Left hindlimb (tissue), 1 donor: Measurements from ENCODE around the gene LTA4H.

Experiments
- DNase-seq: peaks from one replicate; pipeline ENCODE4 v3.0.0-alpha.2; 2018

Gene LTA4H

DNA sequence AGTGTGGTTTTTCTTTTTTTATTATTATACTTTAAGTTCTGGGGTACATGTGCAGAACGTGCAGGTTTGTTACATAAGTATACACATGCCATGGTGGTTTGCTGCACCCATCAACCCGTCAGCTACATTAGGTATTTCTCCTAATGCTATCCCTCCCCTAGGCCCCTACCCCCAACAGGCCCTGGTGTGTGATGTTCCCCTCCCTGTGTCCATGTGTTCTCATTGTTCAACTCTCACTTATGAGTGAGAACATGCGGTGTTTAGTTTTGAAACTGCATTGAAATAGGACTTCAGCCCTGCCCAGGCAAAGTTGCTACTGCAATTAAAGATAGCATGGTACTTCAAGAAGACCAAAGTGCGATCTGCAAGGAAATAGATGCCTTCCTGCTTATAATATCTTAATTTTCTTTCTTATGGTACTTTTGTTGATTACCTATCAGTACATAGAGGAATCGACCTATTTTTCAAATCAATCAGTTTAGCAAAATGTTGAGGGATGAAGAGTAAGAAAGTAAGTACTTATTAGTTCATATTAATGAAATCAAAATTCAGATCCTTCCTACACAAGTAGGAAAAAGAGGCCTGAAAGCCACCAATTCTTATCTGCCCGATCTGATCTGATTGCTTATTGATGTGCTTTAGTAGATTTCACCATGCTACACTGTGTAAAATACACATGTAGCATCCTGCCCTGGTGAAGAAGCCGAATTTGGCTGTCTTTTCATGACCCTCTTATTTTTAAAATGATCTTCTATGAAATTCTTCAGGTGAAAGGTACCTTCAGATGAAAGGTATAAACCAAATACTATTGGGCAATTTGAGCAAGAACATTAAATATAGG is 1.6 kb downstream of the LTA4H start:
- no peak for DNase-seq

DNA sequence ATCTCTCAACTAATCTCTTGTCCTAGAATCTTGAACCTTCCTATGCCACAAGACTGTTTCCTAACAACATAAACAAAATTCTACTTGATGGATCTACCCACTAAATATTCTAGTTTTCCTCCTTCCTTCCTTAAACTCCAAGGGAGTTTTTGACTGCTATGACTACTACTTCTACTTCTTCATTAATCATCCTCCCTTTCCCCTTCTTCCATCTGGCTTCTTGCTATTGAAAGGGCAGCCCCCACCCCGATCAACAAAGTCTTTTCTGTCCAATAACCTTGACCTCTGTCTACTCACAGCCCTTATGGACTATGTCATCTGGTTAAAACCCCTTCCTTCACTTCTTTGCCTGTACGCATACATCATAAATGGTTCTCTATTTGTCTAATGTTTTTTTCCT is 5.6 kb downstream of the LTA4H start:
- no peak for DNase-seq

DNA sequence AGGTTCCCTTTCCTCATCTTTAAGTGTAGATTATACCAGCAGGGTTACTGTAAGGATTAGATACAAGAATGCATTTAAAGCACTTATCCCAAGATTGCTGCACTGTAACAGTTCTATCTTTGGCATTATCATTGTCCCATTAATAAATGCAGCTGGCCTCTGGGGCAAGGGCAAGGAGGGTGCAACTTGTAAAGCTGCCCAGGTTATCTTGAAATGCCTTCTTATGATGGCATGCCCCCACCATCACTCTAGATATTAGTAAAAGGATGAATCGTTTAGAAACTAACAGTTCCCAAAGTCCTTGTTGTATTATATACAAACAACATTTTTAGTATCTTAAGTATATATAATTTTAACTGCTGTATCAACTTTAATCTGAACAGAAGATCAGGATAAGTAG is 6.8 kb downstream of the LTA4H start:
- DNase-seq: no peak

DNA sequence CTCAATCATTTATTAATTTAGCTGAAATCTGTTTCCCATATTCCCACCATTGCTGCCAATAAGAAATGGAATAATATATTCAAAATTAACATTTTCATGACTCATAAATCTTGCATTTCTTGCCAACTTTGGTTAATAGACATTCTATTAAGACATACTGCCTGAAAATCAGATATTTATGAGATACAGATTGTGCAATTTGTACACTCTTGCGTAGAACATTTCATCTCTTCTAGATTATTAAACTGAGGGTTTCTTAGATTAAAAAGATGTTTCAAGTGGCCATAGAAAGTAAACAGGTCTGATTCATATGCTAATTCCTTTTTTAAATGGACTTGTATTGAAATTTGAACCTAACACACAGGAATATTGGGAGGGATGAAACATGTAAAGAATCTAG is 9.1 kb downstream of the LTA4H start:
- DNase-seq: no peak

DNA sequence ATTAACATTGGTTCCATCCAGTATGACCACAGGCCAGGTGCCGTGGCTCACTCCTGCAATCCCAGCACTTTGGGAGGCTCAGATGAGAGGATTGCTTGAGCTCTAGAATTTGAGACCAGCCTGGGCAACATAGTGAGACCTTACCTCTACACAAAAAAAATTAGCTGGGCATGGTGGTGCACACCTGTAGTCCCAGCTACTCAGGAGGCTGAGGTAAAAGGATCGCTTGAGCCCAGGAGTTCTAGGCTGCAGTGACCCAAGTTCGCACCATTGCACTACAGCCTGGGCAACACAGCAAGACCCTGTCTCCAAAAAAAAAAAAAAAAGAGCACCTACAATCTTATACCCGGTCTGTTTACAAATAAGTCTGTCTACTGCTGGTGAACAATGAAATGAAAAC is 9.9 kb downstream of the LTA4H start:
- DNase-seq: no peak

DNA sequence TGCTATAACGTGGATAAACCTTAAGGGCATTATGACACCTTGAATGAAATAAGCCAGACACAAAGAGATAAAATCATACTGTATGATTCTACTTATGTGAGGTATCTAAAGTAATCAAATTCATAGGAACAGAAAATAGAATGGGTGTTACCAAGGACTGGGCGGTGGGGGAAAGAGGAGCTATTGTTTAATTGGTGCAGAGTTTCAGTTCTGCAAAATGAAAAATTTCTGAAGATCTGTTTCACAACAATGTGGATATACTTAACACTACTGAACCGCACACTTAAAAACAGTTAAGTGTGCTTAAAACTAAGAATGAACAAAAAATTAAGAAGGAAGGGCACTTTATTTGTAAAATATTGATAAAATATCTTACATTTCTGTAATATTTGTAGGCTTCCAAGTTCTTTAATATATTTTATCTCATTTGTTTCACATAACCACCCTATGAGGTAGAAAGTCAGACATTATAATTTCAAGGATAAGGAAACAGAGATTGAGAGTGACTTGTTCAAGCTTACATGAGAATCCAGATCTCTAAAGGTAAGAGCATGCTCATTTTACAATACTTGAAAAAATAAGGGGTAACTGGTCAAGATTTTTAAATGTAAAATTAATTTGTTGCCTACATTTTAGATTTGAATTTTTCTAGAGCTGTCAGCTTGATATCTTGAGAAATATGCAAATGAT is 14.9 kb downstream of the LTA4H start:
- DNase-seq: no peak

DNA sequence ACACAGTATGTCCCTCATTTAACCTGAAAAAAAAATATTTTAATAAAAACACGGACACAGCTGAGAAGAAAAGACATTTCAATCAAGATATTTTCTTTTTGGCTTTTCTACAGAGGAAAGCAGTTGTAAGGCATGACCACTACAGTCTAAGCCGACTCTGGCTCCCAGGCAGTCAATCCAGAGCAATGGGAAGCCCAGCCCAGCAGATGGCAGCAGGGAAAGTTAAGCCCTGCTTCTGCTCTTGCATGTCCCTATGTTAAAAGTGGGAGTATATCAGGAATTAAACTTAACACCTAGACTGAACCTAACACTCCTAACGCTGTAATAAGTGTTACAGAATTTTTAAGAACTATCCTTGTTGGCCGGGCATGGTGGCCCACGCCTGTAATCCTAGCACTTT is 19.7 kb downstream of the LTA4H start:
- DNase-seq: no peak

DNA sequence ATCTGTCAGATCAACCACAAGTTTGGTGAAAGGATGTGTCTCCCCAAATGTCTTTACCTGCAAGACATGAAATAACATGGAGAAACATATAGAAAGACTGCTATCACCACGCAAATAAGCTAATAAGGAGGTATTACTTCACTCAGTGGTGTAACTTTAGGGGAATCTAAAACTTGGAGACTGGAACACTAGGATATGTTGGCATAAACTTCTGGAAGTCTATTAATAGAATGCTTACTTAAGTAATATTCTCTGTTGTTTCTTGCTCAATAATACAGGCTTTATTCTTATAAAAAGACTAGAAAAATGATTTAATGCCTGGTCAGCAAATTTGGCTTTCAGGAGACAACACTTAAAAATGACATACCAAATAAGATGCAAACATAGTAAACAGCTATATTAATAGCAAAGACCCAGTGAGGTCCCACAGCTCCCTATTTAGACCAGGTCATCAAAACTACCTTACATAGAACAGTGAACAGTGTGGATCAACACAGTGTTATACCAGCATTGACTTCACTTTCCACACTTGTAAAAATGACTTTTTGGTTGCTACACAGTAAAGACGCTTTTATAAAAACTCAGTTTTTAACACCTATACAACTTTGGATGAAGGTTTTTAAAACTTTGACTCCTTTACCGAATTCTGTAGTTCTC is 20.3 kb downstream of the LTA4H start:
- DNase-seq: no peak

DNA sequence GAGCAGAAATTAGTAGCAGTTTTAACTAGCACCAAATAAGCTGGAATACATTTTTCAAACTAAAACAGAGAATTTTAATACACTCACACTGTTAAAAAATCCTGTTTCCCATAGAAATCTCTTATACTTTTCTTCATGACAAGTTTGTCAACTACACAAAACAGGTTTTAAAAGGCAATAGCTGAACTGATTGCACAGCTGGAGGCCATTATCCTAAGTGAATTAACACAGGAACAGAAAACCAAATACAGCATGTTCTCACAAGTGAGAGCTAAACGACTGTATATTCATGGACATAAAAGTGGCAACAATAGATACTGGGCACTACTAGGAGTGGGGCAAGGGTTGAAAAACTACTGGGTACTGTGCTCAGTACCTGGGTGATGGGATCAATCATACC is 27.7 kb downstream of the LTA4H start:
- no peak for DNase-seq

DNA sequence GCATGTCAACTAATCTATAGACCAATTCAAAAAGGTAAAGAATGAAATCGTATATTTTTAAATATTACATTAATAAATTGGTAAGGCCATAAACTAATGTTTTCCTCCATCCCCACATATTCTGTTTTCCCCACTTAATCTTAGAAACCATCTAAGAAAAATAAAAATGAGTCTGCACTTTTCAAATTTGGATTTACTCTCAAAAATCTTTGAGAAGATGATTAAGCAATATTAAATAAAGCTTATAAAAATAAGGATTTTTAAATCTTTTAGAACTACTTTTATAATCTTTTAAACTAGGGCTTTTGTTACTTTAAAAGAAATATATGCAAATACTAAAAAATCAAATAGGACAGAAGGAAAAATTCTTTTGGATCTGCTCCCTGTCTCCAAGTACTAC is 28.7 kb downstream of the LTA4H start:
- no peak for DNase-seq

DNA sequence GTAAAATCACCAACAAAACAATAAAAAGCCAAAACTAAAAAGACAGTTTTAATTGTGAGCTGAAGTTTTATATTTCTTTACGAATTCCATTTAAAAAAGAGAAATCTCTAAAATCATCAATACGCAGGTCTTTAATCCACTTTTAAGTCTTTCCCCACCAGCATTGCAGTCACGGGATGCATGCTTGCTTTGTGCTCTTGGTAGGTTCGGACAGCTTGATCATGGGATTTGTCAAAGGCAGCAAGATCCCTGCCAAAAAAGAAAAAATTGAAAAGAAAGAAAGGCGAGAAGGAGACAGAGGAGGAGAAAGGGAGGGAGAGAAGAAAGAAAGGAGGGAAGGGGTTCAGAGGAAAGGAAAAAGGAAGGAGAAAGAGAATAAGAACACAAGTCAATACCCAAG is 34.5 kb downstream of the LTA4H start:
- DNase-seq: no peak

DNA sequence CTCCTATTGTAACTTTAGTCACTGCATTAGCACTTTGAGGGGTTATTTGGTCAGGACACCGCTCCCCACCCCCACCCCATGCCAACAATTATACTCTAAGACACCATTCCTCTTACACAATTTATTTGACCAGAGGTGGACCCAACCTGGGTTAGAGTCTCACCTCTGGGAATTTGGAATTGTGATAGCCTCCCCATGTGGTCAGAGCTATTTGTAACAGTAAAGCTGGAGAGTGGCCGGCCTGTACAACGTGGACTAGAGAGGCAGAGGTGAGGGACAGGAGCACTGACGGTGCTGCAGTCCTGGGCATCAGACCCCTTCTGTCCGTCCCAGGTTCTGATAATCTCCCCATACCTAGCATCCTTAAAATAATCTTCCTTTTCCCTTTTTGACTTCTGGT is 35.9 kb downstream of the LTA4H start:
- no peak for DNase-seq

DNA sequence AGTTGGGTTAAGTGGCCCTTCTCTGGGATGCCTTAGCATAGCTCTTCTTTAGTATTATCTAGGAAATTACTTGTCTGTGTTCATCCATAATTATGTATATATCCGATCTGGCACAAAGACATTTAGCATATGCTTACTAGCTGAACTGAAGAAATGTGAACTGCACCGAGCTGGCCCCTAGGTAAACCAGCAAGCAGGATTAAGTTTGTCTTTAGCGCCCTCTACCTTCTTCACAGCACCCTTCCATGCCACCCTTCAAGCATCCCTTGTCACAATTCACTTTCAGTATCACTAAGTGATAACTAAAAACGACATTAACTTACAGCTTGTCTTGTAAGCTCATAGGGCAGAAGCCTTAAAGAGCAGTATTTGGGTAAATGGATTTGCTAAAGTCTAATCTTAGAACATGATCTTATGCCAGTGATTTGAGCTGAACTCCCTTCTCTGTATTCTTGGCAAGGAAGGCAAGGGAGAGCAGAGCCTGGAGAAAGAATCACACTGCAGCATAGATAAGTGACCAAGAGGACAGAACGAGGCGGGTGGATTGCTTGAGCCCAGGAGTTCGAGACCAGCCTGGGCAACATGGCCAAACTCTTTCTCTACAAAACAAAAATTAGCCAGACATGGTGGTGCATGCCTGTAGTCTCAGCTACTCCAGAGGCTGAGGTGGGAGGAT is 36.6 kb downstream of the LTA4H start:
- no peak for DNase-seq

DNA sequence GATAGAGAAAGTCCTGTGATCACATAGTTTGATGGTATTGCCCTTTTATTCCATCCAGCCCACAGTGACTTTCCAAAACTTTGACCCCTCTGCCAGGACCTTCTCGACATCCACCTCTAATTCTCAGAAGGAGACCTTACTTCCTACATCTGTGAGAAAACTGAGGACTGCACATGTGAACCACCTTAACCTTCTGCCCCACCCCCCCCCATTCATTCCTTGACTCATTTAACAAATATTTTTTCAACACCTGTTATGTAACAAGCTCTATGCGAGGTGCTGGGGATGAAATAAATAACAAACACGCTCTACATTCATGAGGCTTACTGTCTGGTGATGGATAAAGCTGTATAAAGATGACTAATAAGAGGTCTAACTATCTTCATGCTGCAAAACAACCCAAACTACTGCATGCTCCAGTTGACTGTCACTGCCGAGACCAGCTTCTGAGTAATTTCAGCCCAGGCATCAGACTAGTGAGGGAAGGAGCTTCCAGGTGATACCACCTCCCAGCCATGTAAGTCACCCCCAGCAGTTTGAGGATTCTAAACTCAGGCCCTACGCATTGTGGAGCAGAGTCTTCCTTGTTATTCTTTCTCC is 37.4 kb downstream of the LTA4H start:
- DNase-seq: no peak

DNA sequence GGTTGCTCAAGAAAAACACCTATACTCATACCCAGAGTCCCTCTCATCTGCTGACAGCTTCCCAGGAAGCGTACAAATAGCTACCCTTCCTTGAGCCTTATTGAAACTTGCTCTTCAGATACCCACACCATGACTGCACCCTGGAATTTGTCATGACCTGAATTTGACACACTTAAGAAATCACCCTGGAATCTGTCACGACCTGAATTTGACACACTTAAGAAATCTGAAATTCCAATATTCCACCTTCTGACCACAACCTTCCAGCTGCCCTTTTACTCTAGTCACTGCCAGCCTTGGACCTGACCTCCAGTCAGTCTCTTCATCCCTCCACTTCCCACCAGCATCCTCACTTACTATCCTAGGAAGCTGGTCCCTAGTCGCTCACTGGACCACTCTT is 38.1 kb downstream of the LTA4H start:
- DNase-seq: no peak

DNA sequence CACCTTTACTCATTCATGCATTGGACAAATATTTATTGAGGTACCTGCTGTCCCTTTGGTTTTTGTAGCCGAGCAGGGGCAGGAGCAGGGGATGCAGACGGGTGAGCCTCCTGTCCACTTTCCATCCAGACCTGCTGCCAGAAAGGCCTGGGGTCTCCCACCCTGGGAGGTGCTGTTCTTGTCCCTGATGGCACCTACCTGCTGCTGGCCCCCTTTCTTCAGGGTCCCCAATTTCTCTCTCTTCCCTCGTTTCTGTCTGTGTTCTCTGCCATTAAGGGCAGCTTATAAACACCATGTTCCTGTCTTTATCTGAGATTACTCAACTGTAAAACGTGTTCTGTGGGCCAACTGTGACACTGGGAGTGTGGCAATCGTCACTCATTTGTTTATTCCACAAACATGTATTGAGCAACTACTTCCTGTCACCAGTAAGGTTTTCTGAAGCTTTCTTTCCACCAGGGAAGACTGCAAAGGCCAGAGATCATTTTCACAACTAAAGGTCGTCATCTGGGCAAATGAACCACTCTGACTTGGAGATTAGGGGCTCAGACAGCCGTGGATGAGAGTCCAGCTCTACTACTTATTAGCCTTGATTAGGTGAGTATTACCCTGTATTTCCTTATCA is 39.2 kb downstream of the LTA4H start, which contains the start of gene HAL:
Gene HAL, minus strand, starts transcription at position 311 of the 625 bp plus-strand sequence. CDS start 434 bp downstream, outside the sequence.
- no peak for DNase-seq

DNA sequence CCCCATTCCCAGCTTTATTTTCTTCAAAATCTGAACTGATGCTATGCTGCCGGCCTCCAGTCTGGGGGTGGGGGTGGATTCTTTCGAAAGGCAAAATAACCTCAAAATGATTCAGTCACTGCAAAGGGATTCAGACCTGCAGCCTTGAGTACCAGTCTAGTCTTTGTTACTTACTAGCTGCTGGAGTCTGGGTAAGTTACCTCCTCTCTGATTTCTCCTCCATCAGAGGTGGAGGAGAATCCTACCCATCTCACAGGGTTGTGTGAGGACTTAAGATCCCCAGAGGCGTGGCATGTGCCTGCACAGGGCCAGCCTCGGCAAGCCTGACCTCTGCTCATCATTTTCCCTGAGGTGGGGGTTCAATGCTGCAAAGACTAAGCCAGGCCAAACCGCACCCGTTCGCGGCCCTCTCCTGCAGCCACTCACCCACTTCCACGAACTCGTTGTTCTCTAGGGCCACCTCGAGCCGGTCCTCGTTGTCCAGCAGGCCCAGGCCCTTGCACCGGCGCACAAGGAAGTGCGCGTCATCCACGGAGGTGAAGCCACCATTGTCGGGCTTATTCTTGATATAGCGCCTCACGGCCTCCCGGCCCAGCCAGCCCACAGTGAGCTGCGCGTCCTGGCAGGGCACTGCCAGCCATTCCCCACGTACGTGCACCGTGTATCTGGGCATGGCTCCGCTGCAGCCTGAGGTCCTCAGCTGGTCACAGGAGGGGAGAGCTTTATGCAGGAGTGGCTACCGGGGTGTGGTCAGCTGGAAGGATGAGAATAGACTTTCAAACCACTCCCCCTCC is 40.0 kb downstream of the LTA4H start:
- no peak for DNase-seq

DNA sequence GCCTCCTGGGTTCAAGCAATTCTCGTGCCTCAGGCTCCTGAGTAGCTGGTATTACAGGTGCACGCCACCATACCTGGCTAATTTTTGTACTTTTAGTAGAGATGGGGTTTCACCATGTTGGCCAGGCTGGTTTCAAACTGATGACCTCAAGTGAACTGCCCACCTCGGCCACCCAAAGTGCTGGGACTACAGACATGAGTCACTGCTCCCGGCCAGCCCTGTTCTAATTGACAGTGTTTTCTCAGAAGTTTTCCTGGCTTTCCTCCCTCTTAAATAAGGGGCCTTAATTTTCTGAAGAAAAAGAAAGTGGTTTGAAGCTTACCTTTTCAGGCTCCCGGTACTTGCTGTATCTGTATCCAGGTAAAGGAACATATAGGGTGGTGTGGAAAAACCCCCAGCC is 40.9 kb downstream of the LTA4H start:
- DNase-seq: no peak

DNA sequence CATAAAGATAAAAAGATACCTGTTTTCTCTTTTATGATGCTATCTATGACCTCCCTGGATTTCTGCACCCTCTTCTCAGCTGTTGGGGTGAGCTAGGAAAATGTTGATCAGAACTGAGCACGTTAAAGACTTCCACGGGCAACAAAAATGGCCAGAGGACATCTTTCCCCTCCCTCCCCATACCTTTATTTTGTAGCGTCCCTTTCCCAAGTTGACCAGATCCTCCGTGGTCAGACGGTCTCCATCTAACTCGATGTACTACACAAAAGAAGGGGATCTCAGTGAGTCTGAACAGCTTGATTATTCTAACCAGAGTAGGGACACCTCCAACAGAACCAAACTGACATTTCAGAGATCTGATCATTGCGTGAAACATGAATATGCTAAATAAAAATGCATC is 41.5 kb downstream of the LTA4H start:
- DNase-seq: no peak

DNA sequence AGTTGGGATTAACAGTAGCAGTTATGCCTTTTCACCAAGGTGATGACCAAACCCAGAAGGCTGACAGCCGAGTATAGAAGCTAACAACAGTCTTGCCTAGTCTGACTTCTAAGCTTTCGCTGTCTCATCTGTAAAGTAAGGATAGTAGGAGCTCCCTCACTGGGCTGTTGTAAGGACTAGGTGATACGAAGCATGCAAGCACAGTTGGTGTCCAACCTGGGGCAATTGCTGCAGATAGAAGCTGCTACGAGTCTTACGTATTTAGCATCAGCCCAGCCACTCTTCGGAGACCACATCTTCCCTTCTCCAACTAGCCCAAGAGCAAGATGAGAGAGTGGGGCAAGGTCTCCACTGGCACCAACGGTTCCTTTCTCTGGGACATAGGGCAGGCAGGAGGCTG is 45.3 kb downstream of the LTA4H start:
- DNase-seq: no peak

DNA sequence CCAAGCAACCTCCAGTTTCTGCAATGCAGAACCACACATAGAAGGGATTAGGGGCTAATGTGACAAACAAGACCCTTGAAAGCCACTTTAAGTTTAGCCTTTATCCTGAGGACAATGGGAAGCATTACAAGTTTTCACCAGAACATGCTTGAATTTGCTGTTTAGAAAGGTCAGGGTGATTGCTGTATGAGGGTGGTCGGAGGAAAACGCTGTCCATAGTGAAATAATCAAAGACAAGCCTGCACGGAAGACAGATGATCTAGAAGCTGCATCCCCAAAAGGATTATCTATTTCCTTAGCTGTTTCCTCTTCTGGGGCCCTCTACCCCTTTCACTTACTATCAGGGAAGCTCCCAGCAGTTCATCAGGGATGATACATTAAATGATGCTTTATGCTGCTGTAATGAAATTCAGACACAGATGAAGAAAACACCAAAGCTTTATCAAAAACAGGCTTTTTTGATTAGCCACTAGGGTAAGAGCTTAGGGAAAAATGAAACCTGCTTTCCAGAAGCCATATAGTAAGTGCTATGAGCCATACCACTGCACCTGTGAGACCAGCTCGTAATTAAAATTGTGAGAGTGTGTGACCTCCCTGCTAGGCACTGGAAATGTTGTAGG is 45.8 kb downstream of the LTA4H start:
- no peak for DNase-seq
